IMR-90 (cell line): Measurements from ENCODE around the gene CDH13. TPM values are rescaled to one million over a fixed set of nuclear protein-coding genes. Genes with fewer than 3 reads are reported as not detected.

ENCODE experiments used
- ATAC-seq: fragments of 200-7000 bp; cut with Tn5 transposase; 2 replicates; pipeline ENCODE4 v1.9.1; 2020; ENCODE audit warnings: low read depth, mild to moderate bottlenecking, moderate library complexity
- BruUV-seq: library from RNA; stranded (reverse); fragments of 400-500 nt; replicated peaks from 2 replicates; lab custom pipeline; 2021; lab: Mats Ljungman, UMichigan
- CTCF ChIA-PET: fragments of 300-600 bp; formaldehyde crosslinking; extraction: SDS; loops from one replicate; lab custom pipeline; 2021; ENCODE audit warnings: antibody characterized with exemption; lab: Yijun Ruan, JAX
- POLR2A ChIA-PET: fragments of 300-600 bp; sonication (Branson Sonifier 250); formaldehyde crosslinking; loops from one replicate; lab custom pipeline; 2022; ENCODE audit warnings: antibody characterized with exemption; ENCODE audit not compliant: unreplicated experiment; lab: Charles Lee
- DNase-seq: peaks from one replicate; pipeline ENCODE4 v3.0.0; 2013
- H2AFZ ChIP-seq: replicated peaks from 2 replicates; pipeline ENCODE3; 2013; ENCODE audit warnings: low read length, mild to moderate bottlenecking; ENCODE audit not compliant: poor library complexity
- H2AK5ac ChIP-seq: 2 replicates; pipeline ENCODE4 v1.6.1; 2013; ENCODE audit warnings: low read depth, low read length, inconsistent platforms
- H2AK9ac ChIP-seq: replicated peaks from 2 replicates; pipeline ENCODE3; 2013; ENCODE audit warnings: mild to moderate bottlenecking, low read depth, low read length, moderate library complexity; ENCODE audit not compliant: poor library complexity
- H2BK120ac ChIP-seq: 2 replicates; pipeline ENCODE4 v1.6.1; 2013; ENCODE audit warnings: low read depth, low read length, inconsistent platforms
- H2BK15ac ChIP-seq: 3 replicates; pipeline ENCODE4 v1.6.1; 2013; ENCODE audit warnings: low read depth, low read length, inconsistent platforms
- H2BK20ac ChIP-seq: 2 replicates; pipeline ENCODE4 v1.6.1; 2013; ENCODE audit warnings: low read depth, mild to moderate bottlenecking, inconsistent platforms, low read length, moderate library complexity
- H2BK5ac ChIP-seq: 2 replicates; pipeline ENCODE4 v1.6.1; 2013; ENCODE audit warnings: mild to moderate bottlenecking, low read depth, low read length, inconsistent platforms; ENCODE audit not compliant: poor library complexity, severe bottlenecking
- H3K14ac ChIP-seq: replicated peaks from 2 replicates; pipeline ENCODE4 v1.6.1; 2013; ENCODE audit warnings: low read depth, low read length, inconsistent platforms
- H3K18ac ChIP-seq: 2 replicates; pipeline ENCODE4 v1.6.1; 2013; ENCODE audit warnings: low read depth, low read length, control low read depth
- H3K23ac ChIP-seq: 2 replicates; pipeline ENCODE4 v1.6.1; 2013; ENCODE audit warnings: low read depth, low read length, inconsistent platforms
- H3K27ac ChIP-seq: 2 replicates; pipeline ENCODE4 v1.5.1; 2013; ENCODE audit warnings: mild to moderate bottlenecking, control low read depth, low read length; ENCODE audit not compliant: insufficient read depth
- H3K27me3 ChIP-seq: 2 replicates; pipeline ENCODE4 v1.6.1; 2013; ENCODE audit warnings: low read length; ENCODE audit not compliant: control insufficient read depth, insufficient read depth
- H3K36me3 ChIP-seq: 2 replicates; pipeline ENCODE4 v1.6.1; 2013; ENCODE audit warnings: low read length, mixed read lengths; ENCODE audit not compliant: control insufficient read depth, insufficient read depth
- H3K4ac ChIP-seq: 2 replicates; pipeline ENCODE4 v1.6.1; 2013; ENCODE audit warnings: low read depth, low read length, inconsistent platforms
- H3K4me1 ChIP-seq: 2 replicates; pipeline ENCODE4 v1.6.1; 2013; ENCODE audit warnings: low read length, mixed read lengths; ENCODE audit not compliant: control insufficient read depth, insufficient read depth
- H3K4me2 ChIP-seq: 2 replicates; pipeline ENCODE4 v1.6.1; 2013; ENCODE audit warnings: low read depth, mild to moderate bottlenecking, control low read depth, low read length, moderate library complexity
- H3K4me3 ChIP-seq: 2 replicates; pipeline ENCODE4 v1.5.1; 2013; ENCODE audit warnings: low read depth, mild to moderate bottlenecking, control low read depth, low read length, moderate library complexity; ENCODE audit not compliant: insufficient read depth
- H3K56ac ChIP-seq: 2 replicates; pipeline ENCODE4 v1.6.1; 2013; ENCODE audit warnings: low read length, inconsistent platforms; ENCODE audit not compliant: insufficient read depth; ENCODE audit errors: extremely low read depth
- H3K79me1 ChIP-seq, 2 experiments: 2 replicates each; pipeline ENCODE4 v1.6.1; 2013; ENCODE audit warnings: low read length in 2 of 2, inconsistent platforms in 1 of 2, low read depth in 1 of 2
- H3K9ac ChIP-seq: 2 replicates; pipeline ENCODE4 v1.6.1; 2013; ENCODE audit warnings: low read depth, low read length, control low read depth
- H3K9me1 ChIP-seq: 2 replicates; pipeline ENCODE4 v1.6.1; 2013; ENCODE audit warnings: low read length, inconsistent platforms; ENCODE audit not compliant: insufficient read depth
- H3K9me3 ChIP-seq: 2 replicates; pipeline ENCODE4 v1.6.1; 2013; ENCODE audit warnings: low read length; ENCODE audit not compliant: control insufficient read depth, insufficient read depth
- H4K20me1 ChIP-seq: 2 replicates; pipeline ENCODE4 v1.6.1; 2013; ENCODE audit warnings: low read length, inconsistent platforms; ENCODE audit not compliant: insufficient read depth
- H4K5ac ChIP-seq: 2 replicates; pipeline ENCODE4 v1.6.1; 2013; ENCODE audit warnings: mild to moderate bottlenecking, low read depth, low read length, control low read depth
- H4K8ac ChIP-seq, 2 experiments: 2 replicates each; pipeline ENCODE4 v1.6.1; 2013; ENCODE audit warnings: low read depth in 2 of 2, low read length in 2 of 2, control low read depth in 1 of 2, inconsistent platforms in 1 of 2
- H4K91ac ChIP-seq: 2 replicates; pipeline ENCODE4 v1.6.1; 2013; ENCODE audit warnings: low read depth, low read length, inconsistent platforms; ENCODE audit not compliant: insufficient read depth
- BHLHE40 ChIP-seq: fragments of 150-350 bp; IDR thresholded peaks from 2 replicates; pipeline ENCODE4 v1.6.1; 2016; ENCODE audit warnings: mild to moderate bottlenecking, low read depth, low read length
- CEBPB ChIP-seq: IDR thresholded peaks from 2 replicates; pipeline ENCODE4 v1.6.1; 2012; ENCODE audit warnings: low read depth, low read length, improper control_type of control experiment
- CHD1 ChIP-seq: IDR thresholded peaks from 2 replicates; pipeline ENCODE4 v1.6.1; 2012; ENCODE audit warnings: low read depth, low read length, improper control_type of control experiment
- FOS ChIP-seq: fragments of 150-350 bp; IDR thresholded peaks from 2 replicates; pipeline ENCODE4 v1.6.1; 2016; ENCODE audit warnings: low read depth, low read length
- MAFK ChIP-seq: IDR thresholded peaks from 2 replicates; pipeline ENCODE4 v1.6.1; 2012; ENCODE audit warnings: low read depth, low read length, improper control_type of control experiment
- MAZ ChIP-seq: IDR thresholded peaks from 2 replicates; pipeline ENCODE4 v1.6.1; 2012; ENCODE audit warnings: low read depth, mild to moderate bottlenecking, low read length, improper control_type of control experiment, moderate library complexity, borderline replicate concordance
- MXI1 ChIP-seq: IDR thresholded peaks from 2 replicates; pipeline ENCODE4 v1.6.1; 2012; ENCODE audit warnings: low read depth, mild to moderate bottlenecking, low read length, moderate library complexity, borderline replicate concordance
- POLR2A ChIP-seq: IDR thresholded peaks from 2 replicates; pipeline ENCODE4 v1.6.1; 2012; ENCODE audit warnings: mild to moderate bottlenecking, low read depth, low read length
- RAD21 ChIP-seq: IDR thresholded peaks from 2 replicates; pipeline ENCODE4 v1.6.1; 2012; ENCODE audit warnings: low read length, improper control_type of control experiment
- RCOR1 ChIP-seq: IDR thresholded peaks from 2 replicates; pipeline ENCODE4 v1.6.1; 2012; ENCODE audit warnings: mild to moderate bottlenecking, low read length, improper control_type of control experiment; ENCODE audit not compliant: insufficient replicate concordance
- RFX5 ChIP-seq: IDR thresholded peaks from 2 replicates; pipeline ENCODE4 v1.8.0; 2012; ENCODE audit warnings: low read depth, mild to moderate bottlenecking, low read length, moderate library complexity
- SMC3 ChIP-seq: fragments of 150-350 bp; IDR thresholded peaks from 2 replicates; pipeline ENCODE4 v1.6.1; 2016; ENCODE audit warnings: low read depth, mild to moderate bottlenecking, antibody characterized with exemption, low read length, moderate library complexity
- WGBS, 2 experiments: methylation state at CpG; one replicate each; pipeline versions ENCODE4 v1.1.5 to v1.1.7; 2013; ENCODE audit warnings: missing lambda C conversion rate in 2 of 2; ENCODE audit not compliant: insufficient read length in 1 of 2; ENCODE audit errors: extremely low coverage in 2 of 2; 5-methylcytosine and 5-hydroxymethylcytosine counted together
- dilution Hi-C: fragments of 300-500 bp; cut with HindIII; formaldehyde crosslinking; loops from one replicate; pipeline ENCODE4 v1.14.3; 2018; ENCODE audit warnings: low sequenced_read_pairs; ENCODE audit not compliant: unreplicated experiment
- in situ Hi-C: fragments of 300-500 bp; cut with MboI; formaldehyde crosslinking; loops from 3 replicates; pipeline ENCODE4 v1.14.3; 2019; ENCODE audit warnings: low sequenced_read_pairs, inconsistent platforms, mixed read lengths
- intact Hi-C: fragments of 100-400 bp; cut with micrococcal nuclease; formaldehyde crosslinking; loops from 2 replicates; pipeline ENCODE4 v1.10.0; 2022
- polyA plus RNA-seq, 3 experiments: library from polyadenylated mRNA; depleted of rRNA; stranded (reverse); fragments of >200 nt; gene quantifications; 2 replicates each; pipeline ENCODE4 v1.2.3, GENCODE V29; 2012; ENCODE audit warnings: low replicate concordance in 1 of 3
- total RNA-seq: library from RNA; depleted of rRNA; stranded (reverse); fragments of >200 nt; gene quantifications from 2 replicates; pipeline ENCODE4 v1.2.3, GENCODE V29; 2012
- TF ChIP-seq, protein P1 (sequence below): fragments of 150-350 bp; IDR thresholded peaks from 2 replicates; pipeline ENCODE4 v1.6.1; 2016; ENCODE audit warnings: low read depth, mild to moderate bottlenecking, low read length, moderate library complexity, borderline replicate concordance
- TF ChIP-seq, protein P2 (sequence below): fragments of 150-350 bp; IDR thresholded peaks from 2 replicates; pipeline ENCODE4 v1.6.1; 2017; ENCODE audit warnings: mild to moderate bottlenecking, antibody characterized with exemption, low read length, low read depth
- TF ChIP-seq, protein P3 (sequence below): conservative IDR thresholded peaks from 2 replicates; pipeline ENCODE4 v1.5.1; 2012; ENCODE audit warnings: mild to moderate bottlenecking, low read depth, low read length, improper control_type of control experiment

CDH13 gene
- total and polyA plus RNA-seq, 2 of the 4 experiments (the other 2 are of a cell fraction): 61.6 to 74.7 TPM

DNA sequence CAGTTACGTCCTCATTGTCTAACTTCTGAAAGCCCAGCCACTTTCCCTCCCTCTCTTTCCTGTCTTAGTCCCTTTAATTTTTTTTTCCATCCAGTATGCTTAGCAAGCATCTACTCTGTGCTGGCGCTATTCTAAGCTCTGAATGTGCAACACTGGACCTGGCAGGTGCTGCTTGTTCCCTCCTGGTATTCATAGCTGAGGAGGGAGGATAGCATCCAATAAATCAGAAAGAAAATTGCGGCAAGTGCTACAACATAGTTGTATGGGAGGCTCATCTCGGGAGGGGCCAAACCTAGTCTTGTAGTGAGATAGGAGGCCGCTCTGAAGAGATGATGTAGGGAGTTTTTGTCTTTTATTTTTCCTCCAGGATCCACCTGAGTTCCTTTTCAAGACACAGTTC, 723.7 kb downstream of the CDH13 start:
- Histone ChIP-seq H4K8ac (no peak overlapping the region), H2AFZ (no peak overlapping the region), H3K14ac (no peak overlapping the region), H3K56ac (no peak overlapping the region), H2BK20ac (no peak overlapping the region), H3K4me1 (0 out of 2 replicates have a peak, but pooled peaks cover 2% of the 10 kb centered on the region), H2BK5ac (no peak overlapping the region), H3K27ac (no peak overlapping the region), H3K4ac (no peak overlapping the region), H4K20me1 (no peaks in the 10 kb centered on the region), H2AK9ac (no peak overlapping the region), H3K79me1 (no peaks in the 10 kb centered on the region; a peak in 1 of 4 replicates), H4K91ac (no peak overlapping the region), H3K36me3 (no peaks in the 10 kb centered on the region), H3K9ac (no peak overlapping the region), H3K9me1 (0 out of 2 replicates have a peak, but pooled peaks cover 4% of the 10 kb centered on the region), H4K5ac (no peak overlapping the region), H3K4me2 (no peak overlapping the region), H3K4me3 (no peak overlapping the region), H2BK120ac (no peak overlapping the region), H3K18ac (no peak overlapping the region), H2AK5ac (no peak overlapping the region), H2BK15ac (no peak overlapping the region), H3K23ac (no peak overlapping the region), H3K9me3 (no peaks in the 10 kb centered on the region), H3K27me3 (no peaks in the 10 kb centered on the region)
- ChIA-PET POLR2A (no interaction called here), CTCF (interaction anchor here (1.5 kb wide), 1 partner anchor 720 kb away, joined by 6 read pairs; no protein-coding TSS in a partner anchor)
- ATAC-seq (no peak), DNase-seq (no peak)
- intact Hi-C loops (loop anchor here (10.0 kb wide), 2 partner anchors 216 to 726 kb away; partner anchors contain the start of gene CDH13), dilution Hi-C loops (no loop called here), in situ Hi-C loops (no loop called here)
- no CpG with 5 or more reads among the region's 5 CpGs for WGBS, 2 experiments
- TF ChIP-seq RFX5 (no peak), MXI1 (no peak), POLR2A (no peak), CHD1 (no peak), RCOR1 (no peak), RAD21 (no peak), SMC3 (no peak), BHLHE40 (no peak), FOS (no peak), CEBPB (no peak), MAZ (no peak), MAFK (no peak)
- TF ChIP-seq, protein P1, sequence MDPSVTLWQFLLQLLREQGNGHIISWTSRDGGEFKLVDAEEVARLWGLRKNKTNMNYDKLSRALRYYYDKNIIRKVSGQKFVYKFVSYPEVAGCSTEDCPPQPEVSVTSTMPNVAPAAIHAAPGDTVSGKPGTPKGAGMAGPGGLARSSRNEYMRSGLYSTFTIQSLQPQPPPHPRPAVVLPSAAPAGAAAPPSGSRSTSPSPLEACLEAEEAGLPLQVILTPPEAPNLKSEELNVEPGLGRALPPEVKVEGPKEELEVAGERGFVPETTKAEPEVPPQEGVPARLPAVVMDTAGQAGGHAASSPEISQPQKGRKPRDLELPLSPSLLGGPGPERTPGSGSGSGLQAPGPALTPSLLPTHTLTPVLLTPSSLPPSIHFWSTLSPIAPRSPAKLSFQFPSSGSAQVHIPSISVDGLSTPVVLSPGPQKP: no peak
- TF ChIP-seq, protein P2, sequence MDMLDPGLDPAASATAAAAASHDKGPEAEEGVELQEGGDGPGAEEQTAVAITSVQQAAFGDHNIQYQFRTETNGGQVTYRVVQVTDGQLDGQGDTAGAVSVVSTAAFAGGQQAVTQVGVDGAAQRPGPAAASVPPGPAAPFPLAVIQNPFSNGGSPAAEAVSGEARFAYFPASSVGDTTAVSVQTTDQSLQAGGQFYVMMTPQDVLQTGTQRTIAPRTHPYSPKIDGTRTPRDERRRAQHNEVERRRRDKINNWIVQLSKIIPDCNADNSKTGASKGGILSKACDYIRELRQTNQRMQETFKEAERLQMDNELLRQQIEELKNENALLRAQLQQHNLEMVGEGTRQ: no peak
- TF ChIP-seq, protein P3, sequence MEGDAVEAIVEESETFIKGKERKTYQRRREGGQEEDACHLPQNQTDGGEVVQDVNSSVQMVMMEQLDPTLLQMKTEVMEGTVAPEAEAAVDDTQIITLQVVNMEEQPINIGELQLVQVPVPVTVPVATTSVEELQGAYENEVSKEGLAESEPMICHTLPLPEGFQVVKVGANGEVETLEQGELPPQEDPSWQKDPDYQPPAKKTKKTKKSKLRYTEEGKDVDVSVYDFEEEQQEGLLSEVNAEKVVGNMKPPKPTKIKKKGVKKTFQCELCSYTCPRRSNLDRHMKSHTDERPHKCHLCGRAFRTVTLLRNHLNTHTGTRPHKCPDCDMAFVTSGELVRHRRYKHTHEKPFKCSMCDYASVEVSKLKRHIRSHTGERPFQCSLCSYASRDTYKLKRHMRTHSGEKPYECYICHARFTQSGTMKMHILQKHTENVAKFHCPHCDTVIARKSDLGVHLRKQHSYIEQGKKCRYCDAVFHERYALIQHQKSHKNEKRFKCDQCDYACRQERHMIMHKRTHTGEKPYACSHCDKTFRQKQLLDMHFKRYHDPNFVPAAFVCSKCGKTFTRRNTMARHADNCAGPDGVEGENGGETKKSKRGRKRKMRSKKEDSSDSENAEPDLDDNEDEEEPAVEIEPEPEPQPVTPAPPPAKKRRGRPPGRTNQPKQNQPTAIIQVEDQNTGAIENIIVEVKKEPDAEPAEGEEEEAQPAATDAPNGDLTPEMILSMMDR: no peak
- no TSS peak for BruUV-seq
